ENCODE data around the gene TFAP2C.

TFAP2C gene

GRCh38 chr20:56628873-56629463 lies at the start of gene TFAP2C:
Gene TFAP2C, plus strand, starts transcription at chr20:56629306. Its CDS starts 239 bp downstream, at chr20:56629545.
- DNase-seq, result no peak

GRCh38 chr20:56580226-56580625 lies 48.9 kb upstream of the TFAP2C start:
- DNase-seq, result no peak

GRCh38 chr20:56581701-56582100 lies 47.4 kb upstream of the TFAP2C start:
- no peak for DNase-seq

- DNase-seq, result no peak
These were observed 46.6 kb upstream of the TFAP2C start for GRCh38 chr20:56582542-56582941.

GRCh38 chr20:56584916-56585315 lies 44.2 kb upstream of the TFAP2C start:
- DNase-seq, result no peak

- DNase-seq, result no peak
These were observed 41.6 kb upstream of the TFAP2C start for GRCh38 chr20:56587307-56588041.

GRCh38 chr20:56588996-56589395 lies 40.1 kb upstream of the TFAP2C start:
- no peak for DNase-seq

- DNase-seq, result no peak
These were observed 39.5 kb upstream of the TFAP2C start for GRCh38 chr20:56589633-56590032.

GRCh38 chr20:56590888-56591287 lies 38.2 kb upstream of the TFAP2C start:
- DNase-seq, result no peak

- DNase-seq, result no peak
These were observed 36.9 kb upstream of the TFAP2C start for GRCh38 chr20:56592211-56592610.

GRCh38 chr20:56592817-56593216 lies 36.3 kb upstream of the TFAP2C start:
- no peak for DNase-seq

- DNase-seq, result no peak
These were observed 33.2 kb upstream of the TFAP2C start for GRCh38 chr20:56595746-56596475.

GRCh38 chr20:56601166-56601565 lies 27.9 kb upstream of the TFAP2C start:
- no peak for DNase-seq

GRCh38 chr20:56604673-56605072 lies 24.4 kb upstream of the TFAP2C start:
- no peak for DNase-seq

- DNase-seq, result no peak
These were observed 23.7 kb upstream of the TFAP2C start for GRCh38 chr20:56605261-56605996.

GRCh38 chr20:56606174-56606945 lies 22.7 kb upstream of the TFAP2C start:
- DNase-seq, result no peak

GRCh38 chr20:56607061-56607704 lies 21.9 kb upstream of the TFAP2C start:
- DNase-seq, result no peak

- DNase-seq, result no peak
These were observed 20.7 kb upstream of the TFAP2C start for GRCh38 chr20:56608376-56608775.

GRCh38 chr20:56609321-56609720 lies 19.8 kb upstream of the TFAP2C start:
- DNase-seq, result no peak

- no peak for DNase-seq
These were observed 19.0 kb upstream of the TFAP2C start for GRCh38 chr20:56610098-56610497.

GRCh38 chr20:56614196-56614595 lies 14.9 kb upstream of the TFAP2C start:
- no peak for DNase-seq

GRCh38 chr20:56616716-56617115 lies 12.4 kb upstream of the TFAP2C start:
- DNase-seq, result no peak
